Measurements from ENCODE around the gene ERMAP. TPM values are rescaled to one million over a fixed set of nuclear protein-coding genes. Genes with fewer than 3 reads are reported as not detected.

Gene ERMAP
- total and polyA plus RNA-seq, 10 of the 15 experiments (the other 5 are each of a cell fraction or from before 2014, with no cell fraction given) = 1.4 to 6.8 (median 4.1) TPM

GRCh38 chr1:42767510-42768000, 49.4 kb upstream of the ERMAP start:
- POLR2A ChIA-PET = interaction anchor here (0.6 to 3.8 kb wide), 25 partner anchors 9 to 885 kb away, joined by 3 to 53 read pairs (median 4); partner anchors contain the start of genes CFAP57, EBNA1BP2, ERMAP and KDM4A
- no peak for FAIRE-seq
- TF ChIP-seq PML (IDR thresholded peaks at IDR 0.05; ENCODE audit: low read length) = 0 out of 2 replicates have a peak, but pooled peaks have one; percentile 14
- no peak for TF ChIP-seq IKZF1 (conservative IDR thresholded peaks at IDR 0.05)
- TF ChIP-seq EED (IDR thresholded peaks at IDR 0.05; ENCODE audit: low read depth) = no peak
- TF ChIP-seq RBBP5 (conservative IDR thresholded peaks at IDR 0.05) = no peak
- TF ChIP-seq DPF2 (IDR thresholded peaks at IDR 0.05) = 0 out of 2 replicates have a peak, but pooled peaks have one; percentile 23
- TF ChIP-seq, protein P1, sequence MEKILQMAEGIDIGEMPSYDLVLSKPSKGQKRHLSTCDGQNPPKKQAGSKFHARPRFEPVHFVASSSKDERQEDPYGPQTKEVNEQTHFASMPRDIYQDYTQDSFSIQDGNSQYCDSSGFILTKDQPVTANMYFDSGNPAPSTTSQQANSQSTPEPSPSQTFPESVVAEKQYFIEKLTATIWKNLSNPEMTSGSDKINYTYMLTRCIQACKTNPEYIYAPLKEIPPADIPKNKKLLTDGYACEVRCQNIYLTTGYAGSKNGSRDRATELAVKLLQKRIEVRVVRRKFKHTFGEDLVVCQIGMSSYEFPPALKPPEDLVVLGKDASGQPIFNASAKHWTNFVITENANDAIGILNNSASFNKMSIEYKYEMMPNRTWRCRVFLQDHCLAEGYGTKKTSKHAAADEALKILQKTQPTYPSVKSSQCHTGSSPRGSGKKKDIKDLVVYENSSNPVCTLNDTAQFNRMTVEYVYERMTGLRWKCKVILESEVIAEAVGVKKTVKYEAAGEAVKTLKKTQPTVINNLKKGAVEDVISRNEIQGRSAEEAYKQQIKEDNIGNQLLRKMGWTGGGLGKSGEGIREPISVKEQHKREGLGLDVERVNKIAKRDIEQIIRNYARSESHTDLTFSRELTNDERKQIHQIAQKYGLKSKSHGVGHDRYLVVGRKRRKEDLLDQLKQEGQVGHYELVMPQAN (conservative IDR thresholded peaks at IDR 0.05) = peak; percentile 71; the same call in 1 of the 2 replicates
- no peak for TF ChIP-seq TBL1XR1 (IDR thresholded peaks at IDR 0.05; ENCODE audit: low read depth, low read length)
- TF ChIP-seq, protein P2, sequence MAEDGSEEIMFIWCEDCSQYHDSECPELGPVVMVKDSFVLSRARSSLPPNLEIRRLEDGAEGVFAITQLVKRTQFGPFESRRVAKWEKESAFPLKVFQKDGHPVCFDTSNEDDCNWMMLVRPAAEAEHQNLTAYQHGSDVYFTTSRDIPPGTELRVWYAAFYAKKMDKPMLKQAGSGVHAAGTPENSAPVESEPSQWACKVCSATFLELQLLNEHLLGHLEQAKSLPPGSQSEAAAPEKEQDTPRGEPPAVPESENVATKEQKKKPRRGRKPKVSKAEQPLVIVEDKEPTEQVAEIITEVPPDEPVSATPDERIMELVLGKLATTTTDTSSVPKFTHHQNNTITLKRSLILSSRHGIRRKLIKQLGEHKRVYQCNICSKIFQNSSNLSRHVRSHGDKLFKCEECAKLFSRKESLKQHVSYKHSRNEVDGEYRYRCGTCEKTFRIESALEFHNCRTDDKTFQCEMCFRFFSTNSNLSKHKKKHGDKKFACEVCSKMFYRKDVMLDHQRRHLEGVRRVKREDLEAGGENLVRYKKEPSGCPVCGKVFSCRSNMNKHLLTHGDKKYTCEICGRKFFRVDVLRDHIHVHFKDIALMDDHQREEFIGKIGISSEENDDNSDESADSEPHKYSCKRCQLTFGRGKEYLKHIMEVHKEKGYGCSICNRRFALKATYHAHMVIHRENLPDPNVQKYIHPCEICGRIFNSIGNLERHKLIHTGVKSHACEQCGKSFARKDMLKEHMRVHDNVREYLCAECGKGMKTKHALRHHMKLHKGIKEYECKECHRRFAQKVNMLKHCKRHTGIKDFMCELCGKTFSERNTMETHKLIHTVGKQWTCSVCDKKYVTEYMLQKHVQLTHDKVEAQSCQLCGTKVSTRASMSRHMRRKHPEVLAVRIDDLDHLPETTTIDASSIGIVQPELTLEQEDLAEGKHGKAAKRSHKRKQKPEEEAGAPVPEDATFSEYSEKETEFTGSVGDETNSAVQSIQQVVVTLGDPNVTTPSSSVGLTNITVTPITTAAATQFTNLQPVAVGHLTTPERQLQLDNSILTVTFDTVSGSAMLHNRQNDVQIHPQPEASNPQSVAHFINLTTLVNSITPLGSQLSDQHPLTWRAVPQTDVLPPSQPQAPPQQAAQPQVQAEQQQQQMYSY (CRISPR knock-in tag; IDR thresholded peaks at IDR 0.05) = no peak
- TF ChIP-seq LARP7 (IDR thresholded peaks at IDR 0.05) = peak; percentile 79
- peak; percentile 66; the same call in 1 of the 2 replicates for TF ChIP-seq GATAD2B (conservative IDR thresholded peaks at IDR 0.05; ENCODE audit: low read depth)
- 0 out of 2 replicates have a peak, but pooled peaks have one; percentile 7 for TF ChIP-seq TARDBP (IDR thresholded peaks at IDR 0.05; ENCODE audit: borderline replicate concordance)
- in situ Hi-C loops (cut with MboI) (no loop called here), intact Hi-C loops (cut with micrococcal nuclease; ENCODE audit: unreplicated experiment) (loop anchor here (2.0 to 5.0 kb wide), 3 partner anchors 49 to 85 kb away; partner anchors contain the start of genes ERMAP, SVBP, YBX1 and ZNF691)
- H2AFZ ChIP-seq (ENCODE audit: control insufficient read depth, low read depth, low read length) = peak overlapping the region; percentile 86
- peaks cover 4% of the 10 kb centered on the region; the same call in 1 of the 2 replicates for H3K4me1 ChIP-seq (ENCODE audit: control insufficient read depth, insufficient read depth, low read length)
- SMC1A ChIA-PET (ENCODE audit: uncharacterized antibody, unreplicated experiment) = interaction anchor here (0.8 to 4.0 kb wide), 13 partner anchors 9 to 306 kb away, joined by 3 to 21 read pairs (median 4); partner anchors contain the start of genes PPIH, YBX1 and ZNF691
- CTCF ChIA-PET = interaction anchor here (0.6 to 6.5 kb wide), 15 partner anchors 9 to 306 kb away, joined by 3 to 28 read pairs (median 4); partner anchors contain the start of gene ZNF691
- H3K4me2 ChIP-seq (ENCODE audit: control insufficient read depth, insufficient read depth) = peak overlapping the region; percentile 90
- H3K9me3 ChIP-seq (replicated peaks; ENCODE audit: control insufficient read depth, insufficient read depth, low read length) = no peaks in the 10 kb centered on the region
- no peak for DNase-seq (ENCODE audit: low read depth, low spot score)
- ATAC-seq = peak; percentile 43
- peak overlapping the region; percentile 84 for H3K27ac ChIP-seq (ENCODE audit: control insufficient read depth, insufficient read depth)
- H3K27me3 ChIP-seq (replicated peaks in 1 of 2; ENCODE audit: control insufficient read depth in 2 of 2, insufficient read depth in 2 of 2, low read length in 1 of 2) = no peaks in the 10 kb centered on the region
- RAD21 ChIA-PET (ENCODE audit: unreplicated experiment) = interaction anchor here (1.0 to 4.3 kb wide), 12 partner anchors 11 to 423 kb away, joined by 3 to 25 read pairs (median 6); partner anchors contain the start of genes CCDC30, ERMAP, PPIH and SVBP
- peak overlapping the region; percentile 84 for H3K4me3 ChIP-seq
- WGBS (ENCODE audit: insufficient coverage, insufficient replicate concordance, low lambda C conversion rate, missing lambda C conversion rate) = 6% methylated on average over 15 of the region's 23 CpGs
- BruUV-seq (replicated peaks) = no TSS peak
- peak overlapping the region; percentile 84 for H3K9ac ChIP-seq (ENCODE audit: control insufficient read depth, insufficient read depth, low read length)
- no peaks in the 10 kb centered on the region for H4K20me1 ChIP-seq (ENCODE audit: control insufficient read depth, insufficient read depth)
- H3K36me3 ChIP-seq (ENCODE audit: control insufficient read depth in 2 of 2, insufficient read depth in 2 of 2, low read length in 1 of 2) = 0 out of 4 replicates have a peak, but pooled peaks cover 0 to 6% of the 10 kb centered on the region in 2 experiments
- peaks cover 64% of the 10 kb centered on the region for H3K79me2 ChIP-seq (ENCODE audit: control insufficient read depth, insufficient read depth, low read length)
